D341Med (cell line): Measurements from ENCODE around the gene IMPDH2.
A peak's percentile ranks its signal among the peaks of the same experiment; 100 is the strongest.

ENCODE experiments used
- DNase-seq: peaks from one replicate; pipeline ENCODE4 v3.0.0; 2012; ENCODE audit warnings: low spot score

IMPDH2 gene

GRCh38 chr3:49028673-49029562 lies at the start of gene IMPDH2:
IMPDH2 (minus strand) TSS chr3:49029398; CDS start chr3:49029350, 48 bp downstream.
- DNase-seq = peak; percentile 97

GRCh38 chr3:49076646-49077045 lies 47.4 kb upstream of the IMPDH2 start:
- DNase-seq = no peak

GRCh38 chr3:49076116-49076515 lies 46.9 kb upstream of the IMPDH2 start:
- DNase-seq = no peak

GRCh38 chr3:49058011-49058410 lies 28.8 kb upstream of the IMPDH2 start:
- DNase-seq = no peak

- no peak for DNase-seq
Measured at GRCh38 chr3:49057268-49057667, 28.1 kb upstream of the IMPDH2 start.

GRCh38 chr3:49054344-49054862 lies 25.2 kb upstream of the IMPDH2 start:
- DNase-seq = no peak

GRCh38 chr3:49053543-49053942 lies 24.3 kb upstream of the IMPDH2 start:
- DNase-seq = no peak

GRCh38 chr3:49035281-49035680 lies 6.1 kb upstream of the IMPDH2 start:
- DNase-seq = no peak

GRCh38 chr3:49034650-49035049 lies 5.5 kb upstream of the IMPDH2 start:
- no peak for DNase-seq

- no peak for DNase-seq
Measured at GRCh38 chr3:49032646-49033304, 3.6 kb upstream of the IMPDH2 start.

GRCh38 chr3:49030321-49030720 lies 1.1 kb upstream of the IMPDH2 start:
- DNase-seq = no peak

- no peak for DNase-seq
Measured at GRCh38 chr3:49029563-49029884, 326 bp upstream of the IMPDH2 start.

GRCh38 chr3:49028298-49028672 lies 913 bp downstream of the IMPDH2 start:
- DNase-seq = no peak

- DNase-seq = no peak
Measured at GRCh38 chr3:49027634-49028033, 1.6 kb downstream of the IMPDH2 start.

GRCh38 chr3:49026536-49026935 lies 2.7 kb downstream of the IMPDH2 start:
- DNase-seq = no peak

GRCh38 chr3:49025793-49026520 lies 3.2 kb downstream of the IMPDH2 start:
- DNase-seq = no peak

GRCh38 chr3:49025005-49025792 lies 4.0 kb downstream of the IMPDH2 start:
- DNase-seq = no peak

GRCh38 chr3:49024449-49024848 lies 4.7 kb downstream of the IMPDH2 start:
- DNase-seq = no peak

GRCh38 chr3:49023775-49024174 lies 5.4 kb downstream of the IMPDH2 start:
- DNase-seq = no peak

- no peak for DNase-seq
Measured at GRCh38 chr3:49022688-49023171, 6.5 kb downstream of the IMPDH2 start.

GRCh38 chr3:49021813-49022687 lies 7.1 kb downstream of the IMPDH2 start, which contains the start of gene NDUFAF3:
NDUFAF3 (plus strand) TSS chr3:49022121; CDS start chr3:49022145, 24 bp downstream.
- peak; percentile 91 for DNase-seq
